ENCODE data around the gene ITGB6.
A peak's percentile ranks its signal among the peaks of the same experiment; 100 is the strongest.

ITGB6 gene, protein sequence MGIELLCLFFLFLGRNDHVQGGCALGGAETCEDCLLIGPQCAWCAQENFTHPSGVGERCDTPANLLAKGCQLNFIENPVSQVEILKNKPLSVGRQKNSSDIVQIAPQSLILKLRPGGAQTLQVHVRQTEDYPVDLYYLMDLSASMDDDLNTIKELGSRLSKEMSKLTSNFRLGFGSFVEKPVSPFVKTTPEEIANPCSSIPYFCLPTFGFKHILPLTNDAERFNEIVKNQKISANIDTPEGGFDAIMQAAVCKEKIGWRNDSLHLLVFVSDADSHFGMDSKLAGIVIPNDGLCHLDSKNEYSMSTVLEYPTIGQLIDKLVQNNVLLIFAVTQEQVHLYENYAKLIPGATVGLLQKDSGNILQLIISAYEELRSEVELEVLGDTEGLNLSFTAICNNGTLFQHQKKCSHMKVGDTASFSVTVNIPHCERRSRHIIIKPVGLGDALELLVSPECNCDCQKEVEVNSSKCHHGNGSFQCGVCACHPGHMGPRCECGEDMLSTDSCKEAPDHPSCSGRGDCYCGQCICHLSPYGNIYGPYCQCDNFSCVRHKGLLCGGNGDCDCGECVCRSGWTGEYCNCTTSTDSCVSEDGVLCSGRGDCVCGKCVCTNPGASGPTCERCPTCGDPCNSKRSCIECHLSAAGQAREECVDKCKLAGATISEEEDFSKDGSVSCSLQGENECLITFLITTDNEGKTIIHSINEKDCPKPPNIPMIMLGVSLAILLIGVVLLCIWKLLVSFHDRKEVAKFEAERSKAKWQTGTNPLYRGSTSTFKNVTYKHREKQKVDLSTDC

DNA sequence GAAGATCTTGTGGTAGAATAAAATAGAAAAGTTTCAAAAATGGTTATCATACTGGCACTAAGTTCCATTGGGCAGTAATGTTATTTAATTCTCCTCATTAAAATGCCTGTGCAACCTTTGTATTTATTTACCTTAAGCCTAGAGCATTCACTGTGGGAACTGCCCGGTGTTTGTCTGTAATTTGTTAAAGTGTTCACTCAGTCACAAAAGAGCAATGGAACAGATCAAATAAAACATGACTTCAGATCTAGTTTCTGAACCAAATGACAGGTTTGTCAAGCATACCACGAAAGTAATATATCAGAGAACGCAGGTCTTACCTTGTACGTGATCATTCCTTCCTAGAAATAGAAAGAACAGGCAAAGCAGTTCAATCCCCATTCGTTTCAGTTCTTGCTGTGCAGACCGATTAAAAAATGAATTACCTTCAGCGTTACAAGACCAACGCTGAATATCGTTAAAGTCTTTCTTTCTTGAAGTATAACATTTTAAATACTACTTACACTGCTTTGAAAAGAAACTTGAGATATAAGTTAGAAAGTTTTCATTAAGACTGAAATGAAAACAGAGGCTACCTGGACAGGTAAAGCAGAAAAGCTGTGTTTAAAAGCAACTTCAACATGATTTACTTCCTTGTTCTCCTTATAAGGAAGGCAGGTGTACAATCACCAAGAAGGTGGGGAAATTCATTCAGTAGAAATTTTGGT, at the start of gene ITGB6:
ITGB6 (minus strand) TSS at position 590 of the 707 bp plus-strand sequence; CDS start at position 381, 209 bp downstream.
- no peak for DNase-seq

DNA sequence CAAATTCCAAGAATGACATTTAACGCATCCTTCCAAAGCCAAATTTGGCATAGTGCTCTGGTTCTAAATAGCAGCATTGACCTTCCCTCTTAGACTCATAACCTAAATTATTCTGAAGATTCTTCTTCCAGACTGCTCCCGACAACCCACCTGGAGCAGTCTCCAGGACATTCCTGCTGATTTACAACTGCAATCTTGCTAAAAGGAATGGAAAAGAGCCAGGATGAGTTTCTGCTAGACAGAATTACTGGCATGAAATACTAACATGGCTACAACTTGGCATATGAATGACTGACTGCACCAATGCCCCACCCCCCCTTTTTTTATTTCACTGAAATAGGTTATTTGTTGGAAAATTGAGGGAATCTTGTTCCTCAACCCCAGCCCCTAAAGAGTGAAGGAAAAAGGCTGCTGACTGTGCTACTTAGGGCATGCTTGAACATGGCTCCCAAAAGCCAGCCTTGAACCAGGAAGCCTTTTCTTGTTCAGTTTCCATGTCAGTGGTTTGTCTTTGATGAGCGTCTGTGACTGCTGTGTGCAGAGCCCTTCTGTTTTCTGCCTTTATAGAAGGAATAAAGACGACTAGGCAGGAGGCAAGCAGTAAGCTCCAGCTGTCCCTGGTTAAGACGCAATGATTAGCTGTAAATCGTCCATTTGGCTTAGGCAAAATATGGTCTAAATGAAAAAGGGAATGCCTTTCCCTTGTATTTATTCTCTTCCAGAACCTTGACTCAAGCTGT, 47.4 kb upstream of the ITGB6 start:
- no peak for DNase-seq

DNA sequence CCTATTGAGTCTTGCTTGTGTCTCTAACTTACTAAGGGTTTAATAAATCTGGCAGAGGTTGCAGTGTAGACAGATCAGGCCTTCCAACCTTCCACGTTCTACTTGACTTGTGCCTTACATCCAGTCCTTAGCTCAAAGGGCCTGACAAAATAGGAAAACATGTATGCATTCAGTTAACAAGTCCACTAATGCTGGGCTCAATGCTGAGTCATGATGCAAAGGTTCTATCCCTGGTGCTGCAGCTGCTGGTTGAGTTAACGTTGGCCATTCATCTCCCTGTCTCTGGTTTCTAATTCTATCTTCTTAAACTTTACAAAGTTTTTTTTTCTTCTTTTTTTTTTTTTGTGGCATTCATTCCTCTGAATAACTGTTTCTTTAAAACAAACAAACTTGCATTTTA, 46.3 kb upstream of the ITGB6 start:
- no peak for DNase-seq

DNA sequence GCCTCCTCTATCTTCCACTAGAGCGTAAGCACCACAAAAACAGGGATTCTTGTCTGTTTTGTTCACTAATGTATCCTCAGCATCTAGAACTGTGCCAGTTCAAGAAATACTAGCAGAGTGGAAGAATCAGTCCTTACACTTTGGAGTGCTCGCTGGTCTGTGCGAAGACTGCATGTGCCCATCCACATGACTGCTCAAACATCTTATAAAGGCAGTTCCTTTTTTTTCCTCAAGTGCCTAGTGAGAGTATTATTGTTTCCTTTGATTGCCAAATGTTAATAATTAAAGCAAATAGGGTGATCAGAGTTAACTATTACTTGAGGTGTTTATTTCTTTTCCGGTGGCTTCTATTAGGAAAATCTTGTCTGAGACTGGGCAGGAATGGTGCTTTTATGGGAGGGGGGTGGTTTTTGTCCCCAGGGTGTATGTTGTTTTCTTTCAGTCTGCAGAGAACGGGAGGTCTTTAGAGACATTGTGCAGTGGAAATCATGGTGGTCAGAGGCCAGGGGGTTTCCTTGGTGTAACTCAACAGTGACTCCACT, 45.6 kb upstream of the ITGB6 start:
- no peak for DNase-seq

DNA sequence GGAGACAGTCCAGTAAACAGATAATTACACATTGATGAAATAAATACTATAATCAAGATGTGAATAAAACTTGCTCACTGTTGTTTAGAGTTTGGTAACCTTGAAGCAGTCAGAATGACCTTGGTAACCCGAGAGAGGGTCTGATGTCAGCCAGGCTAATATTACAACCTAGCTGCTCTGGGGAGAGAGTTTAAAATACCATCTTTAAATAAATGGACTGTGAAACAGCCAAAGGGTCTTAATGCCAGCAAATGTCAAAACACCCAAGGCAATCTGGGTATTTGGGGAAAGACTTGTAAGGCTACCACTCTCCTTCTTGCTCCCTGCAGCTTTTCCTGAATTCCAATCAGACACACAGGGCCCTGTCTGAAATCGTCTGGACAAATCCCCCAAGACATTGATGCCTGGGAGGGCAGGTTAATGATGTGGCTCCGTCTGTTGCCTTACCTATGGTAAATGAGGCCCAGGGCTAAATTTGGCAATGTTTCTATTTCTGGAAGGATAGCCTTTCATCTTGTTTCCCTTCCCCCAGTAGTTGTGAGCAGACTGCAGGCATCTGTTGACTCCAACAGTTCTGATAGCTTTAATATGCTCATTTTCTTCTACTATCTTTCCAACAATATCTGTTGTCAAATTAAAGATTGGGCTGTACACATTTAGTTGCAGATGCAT, 43.0 kb upstream of the ITGB6 start:
- no peak for DNase-seq

DNA sequence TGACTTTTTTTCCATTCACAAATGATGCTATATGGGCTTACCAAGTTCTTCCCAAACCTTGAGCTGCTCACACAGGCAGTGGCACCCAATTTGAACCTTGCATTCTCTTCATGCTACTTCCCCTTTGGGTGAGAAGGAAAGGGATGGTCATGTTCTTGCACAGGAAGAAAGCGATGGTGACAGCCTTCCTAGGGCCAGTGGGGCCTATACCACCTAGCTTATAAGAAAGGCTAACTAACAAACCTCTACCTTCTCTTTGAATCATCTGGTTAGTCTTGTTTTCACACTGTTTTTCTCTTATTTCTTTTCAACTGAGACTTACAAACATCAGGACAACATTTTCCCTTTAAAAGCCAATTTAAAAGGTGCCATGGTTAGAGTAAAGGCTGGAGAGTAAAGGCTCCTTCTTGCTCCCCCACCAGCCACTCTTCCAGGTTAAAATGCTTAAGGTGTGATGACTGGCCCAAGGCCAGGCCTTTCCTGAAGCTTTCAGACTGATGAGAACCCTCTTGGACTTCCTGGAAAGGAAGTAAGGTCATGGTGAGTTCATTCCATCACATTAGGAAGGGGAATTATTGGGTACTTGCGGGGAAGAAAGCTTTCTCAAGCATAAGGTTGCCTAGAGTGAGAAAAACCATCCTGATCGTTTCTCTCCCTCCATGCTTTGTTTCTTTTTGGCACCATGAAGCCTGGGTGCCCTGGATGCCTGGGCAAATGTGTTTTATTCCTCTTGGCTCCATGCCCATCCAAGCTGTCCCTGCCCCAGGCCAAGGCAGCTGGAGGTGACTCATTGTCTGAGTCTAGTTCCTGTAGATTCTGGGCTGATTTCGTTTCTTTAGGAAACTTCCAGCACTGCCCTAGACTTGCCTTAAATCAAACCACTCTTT, 41.4 kb upstream of the ITGB6 start:
- DNase-seq, result peak; percentile 49

DNA sequence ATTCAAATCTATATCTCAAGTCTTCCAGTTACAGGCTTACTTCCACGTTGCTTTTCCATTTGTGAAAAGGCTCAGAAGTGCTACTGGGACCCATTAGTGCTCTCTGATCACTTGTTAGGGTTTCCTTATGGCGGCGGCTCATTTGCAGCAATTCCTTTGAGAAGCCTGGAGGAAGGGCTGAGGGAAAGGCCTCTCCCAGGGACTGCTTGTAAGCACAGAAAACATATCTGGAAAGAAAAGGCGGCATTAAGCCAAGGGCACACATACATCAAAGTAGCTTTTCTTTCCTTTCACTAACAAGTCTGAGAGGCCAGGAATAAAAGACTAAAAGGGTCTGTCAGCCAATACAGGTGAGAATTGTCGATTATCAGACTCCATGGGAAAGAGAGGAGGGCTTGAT, 39.4 kb upstream of the ITGB6 start:
- DNase-seq, result no peak

DNA sequence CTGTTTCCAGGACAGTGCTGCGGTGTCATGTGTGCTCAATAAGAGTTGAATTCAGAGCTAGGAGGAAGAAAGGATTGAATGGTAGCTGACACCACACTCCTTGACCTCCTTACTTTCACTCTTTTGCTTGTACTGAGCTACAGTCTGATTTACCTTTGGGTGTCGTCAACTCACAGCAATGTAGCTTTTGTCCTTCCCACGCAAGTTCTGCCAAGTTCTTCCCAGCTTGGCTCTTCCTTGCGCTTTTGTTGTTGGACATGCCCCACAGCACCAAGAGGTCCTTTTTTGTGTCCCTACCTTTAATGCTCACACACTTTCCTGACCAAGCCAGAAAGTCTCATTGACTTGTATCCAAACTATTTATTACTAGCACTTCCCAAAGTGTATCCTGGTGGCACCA, 38.3 kb upstream of the ITGB6 start:
- DNase-seq, result no peak

DNA sequence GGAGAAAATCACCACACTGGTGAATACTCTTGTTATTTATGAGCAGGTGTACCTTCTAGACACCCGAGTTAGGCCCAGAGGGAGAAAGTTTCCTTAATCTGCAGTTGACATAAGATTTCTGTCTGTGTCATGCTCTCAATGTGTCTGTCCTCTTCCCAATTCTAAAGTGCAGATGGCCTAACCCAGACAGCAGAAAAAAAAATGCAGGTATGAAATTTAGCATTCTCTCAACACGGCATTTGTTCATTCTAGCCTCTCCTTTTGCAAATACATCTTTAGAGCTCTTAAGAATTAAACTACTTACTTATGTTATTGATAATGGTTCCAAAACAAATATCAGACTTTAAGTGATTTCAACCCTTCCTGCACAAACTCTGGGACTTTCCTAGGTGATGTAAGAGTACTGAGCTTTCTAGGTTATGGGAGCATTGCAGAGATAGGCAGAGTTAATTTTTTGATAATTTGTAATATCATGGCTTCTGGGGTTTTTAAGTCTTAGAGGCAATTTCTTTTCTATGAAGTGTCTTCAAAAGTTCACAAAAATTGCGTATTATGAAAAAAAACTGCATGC, 32.9 kb upstream of the ITGB6 start:
- DNase-seq, result no peak

DNA sequence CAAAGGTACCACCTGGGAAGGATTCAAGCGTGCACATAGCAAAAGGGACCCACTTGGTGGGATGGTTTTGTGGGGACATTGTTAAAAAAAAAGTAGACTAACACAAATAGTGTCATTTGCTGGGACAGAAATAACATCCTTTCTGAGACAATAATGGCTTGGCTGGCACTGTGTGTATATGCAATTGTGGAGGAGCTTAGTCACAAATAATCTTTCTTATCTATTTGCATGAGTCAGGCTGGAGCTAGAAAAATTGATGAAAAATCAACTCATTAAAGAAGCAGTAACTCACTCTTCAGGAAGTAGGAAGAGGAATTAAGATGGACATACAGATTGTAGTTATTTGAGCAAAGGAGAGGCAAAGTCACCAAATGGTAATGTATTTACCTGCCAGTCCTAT, 29.5 kb upstream of the ITGB6 start:
- no peak for DNase-seq

DNA sequence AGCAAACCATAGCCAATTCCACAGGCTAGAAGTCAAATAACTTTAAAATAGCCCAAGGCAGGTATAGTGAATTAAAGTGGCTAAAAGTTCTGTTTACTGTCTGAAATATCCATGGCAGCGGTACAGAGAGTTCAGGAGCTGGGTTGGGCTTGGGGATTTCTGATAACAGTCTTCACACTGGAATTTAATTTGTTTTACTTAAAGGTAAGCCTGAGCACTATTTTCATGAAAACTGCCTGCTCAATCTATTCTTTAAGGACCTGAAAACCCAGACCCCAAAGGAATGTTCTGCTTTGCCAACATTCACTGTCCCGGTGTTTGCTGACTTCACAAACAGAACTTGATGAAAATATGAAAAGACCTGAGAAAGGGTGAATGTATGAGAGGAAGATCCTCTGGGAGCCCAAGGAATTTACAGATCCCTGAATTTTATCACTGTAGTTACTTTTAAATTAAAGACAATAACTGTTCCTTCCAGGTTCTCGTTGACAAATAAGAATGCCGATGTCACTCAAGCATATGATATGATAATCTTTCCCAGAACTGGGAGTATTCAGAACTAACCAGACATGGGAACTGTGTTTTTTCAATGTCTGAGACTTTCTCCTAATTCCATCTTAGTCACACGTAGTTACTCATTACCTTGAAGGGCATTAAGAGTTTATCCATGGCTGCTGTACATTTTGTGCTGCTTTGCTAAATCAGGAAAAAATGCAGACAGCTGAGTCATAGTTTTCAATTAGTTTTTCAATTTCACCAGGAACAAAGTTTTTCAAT, 28.3 kb upstream of the ITGB6 start:
- DNase-seq, result no peak

DNA sequence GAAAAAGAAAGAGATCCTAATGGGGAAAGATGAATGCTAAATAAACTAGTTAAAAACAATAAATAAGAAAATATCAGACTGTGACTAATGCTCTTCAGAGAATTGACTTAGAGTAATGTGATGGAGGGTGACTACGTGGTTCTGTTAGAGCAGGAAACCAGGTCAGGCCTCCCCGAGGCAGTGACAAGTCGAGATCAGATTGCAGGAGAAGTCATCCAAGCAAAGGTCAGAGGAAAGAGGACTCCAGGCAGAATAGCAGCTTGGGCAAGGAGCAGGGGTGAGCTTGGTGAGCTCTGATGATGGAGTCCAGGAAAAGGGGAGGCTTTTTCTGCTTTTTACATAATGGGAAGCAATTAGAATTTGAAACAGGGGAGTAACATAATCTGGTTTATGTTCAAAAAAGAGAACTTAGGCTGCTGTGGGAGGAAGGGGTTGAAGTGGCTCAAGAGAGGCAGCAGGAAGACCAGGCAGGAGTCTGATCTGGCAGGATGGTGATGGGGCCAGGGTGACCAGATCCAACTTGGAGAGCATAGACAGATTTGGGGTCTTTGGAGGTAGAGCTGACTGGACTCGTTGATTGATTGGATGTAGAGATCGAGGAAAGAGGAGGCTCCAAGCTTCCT, 27.3 kb upstream of the ITGB6 start:
- DNase-seq, result no peak

DNA sequence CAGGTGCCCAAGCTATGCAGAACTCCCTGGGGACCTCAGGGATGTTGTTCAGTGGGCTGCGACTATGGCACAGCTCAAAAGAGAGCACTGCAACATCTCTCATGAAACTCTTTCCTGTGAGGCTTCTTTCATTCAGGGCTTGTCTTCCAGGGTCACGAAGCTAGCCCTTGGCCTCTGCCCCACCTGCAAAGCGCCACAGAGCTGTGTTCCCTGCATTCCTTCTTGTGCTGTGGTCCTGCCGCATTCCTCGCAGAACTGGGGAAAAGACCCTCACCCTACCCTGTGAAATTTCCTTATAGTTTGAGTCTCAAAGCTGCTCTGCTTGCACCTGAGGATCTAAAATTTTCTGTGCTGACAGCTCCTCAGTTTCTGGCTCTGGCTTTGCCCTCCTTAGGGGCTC, 26.3 kb upstream of the ITGB6 start:
- no peak for DNase-seq

DNA sequence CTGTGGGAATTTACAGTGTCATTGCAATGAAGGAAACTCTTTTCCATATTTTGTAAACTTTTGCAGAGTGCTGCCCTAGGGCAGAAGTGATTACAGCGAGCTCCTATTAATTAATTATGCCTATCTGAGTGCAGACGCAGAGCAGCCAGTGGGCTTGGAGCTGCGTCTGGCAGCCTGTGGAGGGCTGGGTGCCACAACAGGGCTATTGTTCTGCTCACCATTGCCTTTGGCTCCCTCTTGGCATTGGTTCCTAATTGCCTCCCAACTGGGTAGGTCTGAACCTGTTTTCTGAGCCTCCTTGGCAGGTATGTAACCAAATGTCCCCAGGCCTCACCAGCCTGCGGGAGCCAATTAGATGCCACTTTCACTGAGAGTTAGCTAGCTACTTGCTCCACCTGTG, 25.6 kb upstream of the ITGB6 start:
- DNase-seq, result peak; percentile 58

DNA sequence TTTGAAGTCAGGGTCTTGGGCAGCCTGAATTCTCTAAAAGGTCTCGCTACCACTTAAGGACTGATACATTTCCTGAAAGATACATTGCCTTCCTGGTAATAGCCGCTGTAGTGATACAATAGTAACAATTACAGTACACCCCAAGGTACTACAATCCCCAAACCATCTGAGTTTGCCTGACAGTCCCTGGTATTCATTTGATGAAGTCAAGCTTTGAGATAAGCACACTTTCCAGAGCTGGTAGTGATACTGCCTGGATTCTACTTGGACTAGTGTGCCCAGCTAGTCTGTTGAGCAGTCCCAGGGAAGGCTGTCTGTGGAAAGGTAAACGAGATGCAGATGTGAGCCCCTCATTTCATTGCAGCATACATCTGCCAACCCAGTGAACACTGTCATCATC, 24.4 kb upstream of the ITGB6 start:
- DNase-seq, result no peak

DNA sequence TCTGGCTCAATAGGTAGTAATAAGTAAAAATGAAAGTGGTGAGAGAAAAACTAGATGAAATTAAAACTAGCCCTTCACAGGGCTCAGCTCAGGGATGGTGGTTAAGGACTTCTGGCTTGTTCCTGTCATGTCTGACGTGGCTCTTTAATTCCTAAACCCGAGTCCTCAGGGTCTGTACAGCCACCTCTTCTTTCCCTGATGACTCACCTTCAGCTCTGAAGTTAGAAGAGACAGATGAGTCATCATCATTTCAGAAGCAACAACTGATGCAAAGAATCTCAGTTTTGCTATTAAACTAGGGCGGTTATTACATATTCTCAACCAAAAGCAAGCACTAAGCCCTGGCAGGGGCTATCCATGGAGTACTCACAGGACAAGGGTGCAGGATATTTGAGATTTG, 24.0 kb upstream of the ITGB6 start:
- no peak for DNase-seq

DNA sequence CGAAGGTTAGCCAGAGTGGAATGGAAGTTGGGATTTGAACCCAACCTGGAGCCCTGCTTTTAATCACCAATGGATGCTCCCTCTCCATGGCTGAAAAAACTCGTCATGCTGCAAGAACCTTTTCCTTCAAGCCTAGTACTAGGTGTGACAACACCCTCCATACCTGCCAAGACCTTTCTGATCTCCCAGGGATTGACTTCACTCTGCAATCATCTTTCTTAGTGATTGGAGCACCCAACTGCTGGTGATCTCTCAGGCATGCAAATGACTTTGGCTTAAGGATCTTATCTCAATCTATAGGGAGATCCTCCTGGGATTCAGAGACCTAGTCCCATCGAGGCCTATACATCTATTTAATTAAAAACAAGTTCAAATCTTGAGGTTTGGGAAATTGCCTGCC, 23.5 kb upstream of the ITGB6 start:
- no peak for DNase-seq

DNA sequence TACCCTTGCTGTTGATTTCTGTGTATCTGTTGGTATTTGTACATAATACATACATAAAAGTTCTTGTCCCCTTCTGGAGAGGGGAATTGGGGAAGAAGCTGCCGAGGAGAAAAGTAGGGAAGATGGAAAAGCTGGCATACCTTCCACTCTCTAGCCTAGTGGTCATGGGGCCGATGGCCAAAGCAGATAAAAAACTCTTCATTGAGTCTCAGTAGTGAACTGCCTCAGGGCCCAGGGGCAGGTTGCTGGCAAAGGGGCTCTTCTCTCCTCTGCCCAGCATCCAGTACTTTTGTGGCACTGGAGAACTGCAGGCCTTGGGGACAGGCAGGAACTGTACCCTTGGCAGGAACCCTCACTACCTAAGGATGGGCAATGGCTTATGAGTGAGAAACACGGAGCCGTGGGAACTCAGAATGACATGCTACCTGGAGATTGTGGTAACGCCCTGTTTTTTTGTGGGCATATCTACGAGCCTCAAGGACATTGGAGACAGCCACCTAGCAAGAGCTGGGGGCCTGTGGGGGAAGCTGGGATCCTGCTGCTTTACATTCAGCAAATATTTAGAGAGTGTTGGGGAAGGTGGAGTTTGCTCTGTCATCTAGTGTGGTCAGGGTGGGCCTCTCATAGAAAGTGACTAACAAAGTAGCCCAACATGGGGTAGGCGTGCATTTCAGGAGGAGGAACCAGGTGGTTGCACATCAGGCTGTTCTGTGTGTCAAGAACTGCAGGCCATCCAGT, 22.6 kb upstream of the ITGB6 start:
- no peak for DNase-seq

Measured in NCI-H2029 (cell line).